Mesothelial cell of epicardium (in vitro differentiated cells): ENCODE measurements around the gene MGAT5B. TPM values are rescaled to one million over a fixed set of nuclear protein-coding genes. Genes with fewer than 3 reads are reported as not detected.

Experiments used
- DNase-seq, 2 experiments: peaks; one replicate each; pipeline ENCODE4 v3.0.0; 2021; ENCODE audit warnings: low spot score in 2 of 2; ENCODE audit not compliant: unreplicated experiment in 2 of 2
- H3K27ac Mint-ChIP-seq: 2 replicates; pipeline ENCODE4 v1.8.0; 2021; ENCODE audit warnings: mixed read lengths
- H3K27me3 Mint-ChIP-seq: 2 replicates; pipeline ENCODE4 v1.8.0; 2021; ENCODE audit warnings: low read depth, mixed read lengths
- H3K36me3 Mint-ChIP-seq: 2 replicates; pipeline ENCODE4 v1.8.0; 2021; ENCODE audit warnings: mixed read lengths
- H3K4me1 Mint-ChIP-seq: 2 replicates; pipeline ENCODE4 v1.8.0; 2021; ENCODE audit warnings: mixed read lengths
- H3K4me3 Mint-ChIP-seq: 2 replicates; pipeline ENCODE4 v1.8.0; 2021; ENCODE audit warnings: mild to moderate bottlenecking, moderate library complexity, mixed read lengths
- H3K9me3 Mint-ChIP-seq: 2 replicates; pipeline ENCODE4 v1.8.0; 2021; ENCODE audit warnings: mixed read lengths
- total RNA-seq: library from RNA; stranded (reverse); gene quantifications from 3 replicates; pipeline ENCODE4 v1.2.1, GENCODE V29; 2021
- TF ChIP-seq, protein P1 (sequence below): fragments of 200-600 bp; sonication (generic); IDR thresholded peaks from one replicate; pipeline ENCODE4 v1.5.0; 2021; ENCODE audit warnings: antibody characterized with exemption; ENCODE audit not compliant: unreplicated experiment

MGAT5B gene
- total RNA-seq, 1 donor from 2014 or later = 0.78 TPM

DNA sequence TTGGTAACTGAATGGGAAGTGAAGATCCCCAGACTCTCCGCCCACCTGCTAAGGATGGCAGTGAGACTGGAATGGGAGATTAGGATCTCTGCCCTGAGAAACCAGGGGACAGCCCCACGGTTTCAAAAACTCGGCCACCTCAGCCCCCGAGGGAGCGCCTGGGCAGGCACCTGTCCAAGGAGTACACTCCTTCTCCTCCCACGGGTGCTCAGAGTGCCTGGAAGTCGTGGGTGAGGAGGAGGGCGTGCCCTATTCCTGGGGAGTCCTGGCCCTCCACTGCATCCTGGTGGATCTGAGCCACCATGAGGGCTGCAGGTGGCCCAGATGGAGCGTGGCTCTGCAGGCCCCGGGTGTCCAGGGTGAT, 78.5 kb downstream of the MGAT5B start:
- Mint-ChIP-seq H3K36me3 (no peaks in the 10 kb centered on the region), H3K27me3 (peaks cover 2% of the 10 kb centered on the region), H3K9me3 (no peaks in the 10 kb centered on the region), H3K27ac (no peak overlapping the region), H3K4me3 (no peak overlapping the region), H3K4me1 (no peaks in the 10 kb centered on the region)
- DNase-seq = no peak
- TF ChIP-seq, protein P1, sequence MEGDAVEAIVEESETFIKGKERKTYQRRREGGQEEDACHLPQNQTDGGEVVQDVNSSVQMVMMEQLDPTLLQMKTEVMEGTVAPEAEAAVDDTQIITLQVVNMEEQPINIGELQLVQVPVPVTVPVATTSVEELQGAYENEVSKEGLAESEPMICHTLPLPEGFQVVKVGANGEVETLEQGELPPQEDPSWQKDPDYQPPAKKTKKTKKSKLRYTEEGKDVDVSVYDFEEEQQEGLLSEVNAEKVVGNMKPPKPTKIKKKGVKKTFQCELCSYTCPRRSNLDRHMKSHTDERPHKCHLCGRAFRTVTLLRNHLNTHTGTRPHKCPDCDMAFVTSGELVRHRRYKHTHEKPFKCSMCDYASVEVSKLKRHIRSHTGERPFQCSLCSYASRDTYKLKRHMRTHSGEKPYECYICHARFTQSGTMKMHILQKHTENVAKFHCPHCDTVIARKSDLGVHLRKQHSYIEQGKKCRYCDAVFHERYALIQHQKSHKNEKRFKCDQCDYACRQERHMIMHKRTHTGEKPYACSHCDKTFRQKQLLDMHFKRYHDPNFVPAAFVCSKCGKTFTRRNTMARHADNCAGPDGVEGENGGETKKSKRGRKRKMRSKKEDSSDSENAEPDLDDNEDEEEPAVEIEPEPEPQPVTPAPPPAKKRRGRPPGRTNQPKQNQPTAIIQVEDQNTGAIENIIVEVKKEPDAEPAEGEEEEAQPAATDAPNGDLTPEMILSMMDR = no peak

DNA sequence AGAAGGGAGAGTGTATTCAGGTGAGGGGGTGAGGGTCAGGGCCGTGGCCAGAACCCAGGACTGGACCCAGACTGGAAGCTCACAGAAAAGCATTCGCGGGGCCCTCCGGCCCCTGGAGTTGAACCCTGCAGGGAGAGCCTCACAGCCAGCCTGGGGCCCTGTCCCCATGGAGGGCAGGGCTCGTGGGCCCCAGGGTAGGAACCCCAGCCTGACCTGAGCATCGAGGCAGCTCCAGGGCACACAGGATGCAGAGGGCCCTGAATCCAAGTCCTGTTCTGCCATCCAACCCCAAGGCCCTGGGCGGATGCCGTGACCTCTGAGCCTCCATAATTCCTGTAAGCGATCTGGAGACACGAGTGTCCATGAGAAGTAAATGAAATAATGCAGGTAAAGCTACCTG, 79.1 kb downstream of the MGAT5B start:
- TF ChIP-seq, protein P1 = no peak
- Mint-ChIP-seq H3K9me3 (no peaks in the 10 kb centered on the region), H3K4me3 (no peak overlapping the region), H3K4me1 (no peaks in the 10 kb centered on the region), H3K36me3 (no peaks in the 10 kb centered on the region), H3K27ac (no peak overlapping the region), H3K27me3 (peaks cover 2% of the 10 kb centered on the region)
- DNase-seq = no peak

DNA sequence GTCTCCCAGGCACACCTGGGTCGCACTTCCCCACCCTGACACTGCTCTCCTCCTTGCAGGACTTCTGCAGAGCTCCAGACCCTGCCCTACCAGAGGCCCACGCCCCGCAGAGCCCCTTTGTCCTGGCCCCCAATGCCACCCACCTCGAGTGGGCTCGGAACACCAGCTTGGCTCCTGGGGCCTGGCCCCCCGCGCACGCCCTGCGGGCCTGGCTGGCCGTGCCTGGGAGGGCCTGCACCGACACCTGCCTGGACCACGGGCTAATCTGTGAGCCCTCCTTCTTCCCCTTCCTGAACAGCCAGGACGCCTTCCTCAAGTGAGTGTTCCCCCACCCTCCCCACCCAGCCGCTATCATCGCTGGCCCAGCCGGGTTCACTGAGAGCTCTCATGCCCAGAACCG, 79.6 kb downstream of the MGAT5B start:
- no peak for DNase-seq
- H3K27me3 Mint-ChIP-seq = peaks cover 2% of the 10 kb centered on the region
- H3K4me1 Mint-ChIP-seq = no peaks in the 10 kb centered on the region
- H3K27ac Mint-ChIP-seq = no peak overlapping the region
- H3K4me3 Mint-ChIP-seq = no peak overlapping the region
- TF ChIP-seq, protein P1 = no peak
- H3K36me3 Mint-ChIP-seq = no peaks in the 10 kb centered on the region
- H3K9me3 Mint-ChIP-seq = no peaks in the 10 kb centered on the region

DNA sequence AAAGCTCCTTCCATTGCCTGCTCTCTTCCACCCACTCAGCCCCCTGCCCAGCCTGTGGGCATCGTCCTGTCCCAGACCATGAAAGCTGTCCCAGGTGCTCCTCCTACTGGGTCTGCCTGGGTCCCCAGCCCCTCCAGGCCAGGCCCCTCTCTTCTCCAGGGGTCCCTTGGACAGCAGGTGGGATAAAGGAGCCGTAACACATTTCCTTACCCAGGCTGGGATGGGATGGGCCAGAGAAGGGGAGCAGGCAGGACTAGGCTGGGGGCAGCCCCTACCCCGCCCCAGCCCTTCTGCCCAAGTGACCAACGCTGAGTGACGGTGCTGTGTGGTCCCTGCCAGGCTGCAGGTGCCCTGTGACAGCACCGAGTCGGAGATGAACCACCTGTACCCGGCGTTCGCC, 80.1 kb downstream of the MGAT5B start:
- peaks cover 2% of the 10 kb centered on the region for H3K27me3 Mint-ChIP-seq
- no peaks in the 10 kb centered on the region for H3K9me3 Mint-ChIP-seq
- no peaks in the 10 kb centered on the region for H3K36me3 Mint-ChIP-seq
- no peak overlapping the region for H3K4me3 Mint-ChIP-seq
- no peaks in the 10 kb centered on the region for H3K4me1 Mint-ChIP-seq
- no peak for DNase-seq
- H3K27ac Mint-ChIP-seq = no peak overlapping the region
- TF ChIP-seq, protein P1 = no peak

DNA sequence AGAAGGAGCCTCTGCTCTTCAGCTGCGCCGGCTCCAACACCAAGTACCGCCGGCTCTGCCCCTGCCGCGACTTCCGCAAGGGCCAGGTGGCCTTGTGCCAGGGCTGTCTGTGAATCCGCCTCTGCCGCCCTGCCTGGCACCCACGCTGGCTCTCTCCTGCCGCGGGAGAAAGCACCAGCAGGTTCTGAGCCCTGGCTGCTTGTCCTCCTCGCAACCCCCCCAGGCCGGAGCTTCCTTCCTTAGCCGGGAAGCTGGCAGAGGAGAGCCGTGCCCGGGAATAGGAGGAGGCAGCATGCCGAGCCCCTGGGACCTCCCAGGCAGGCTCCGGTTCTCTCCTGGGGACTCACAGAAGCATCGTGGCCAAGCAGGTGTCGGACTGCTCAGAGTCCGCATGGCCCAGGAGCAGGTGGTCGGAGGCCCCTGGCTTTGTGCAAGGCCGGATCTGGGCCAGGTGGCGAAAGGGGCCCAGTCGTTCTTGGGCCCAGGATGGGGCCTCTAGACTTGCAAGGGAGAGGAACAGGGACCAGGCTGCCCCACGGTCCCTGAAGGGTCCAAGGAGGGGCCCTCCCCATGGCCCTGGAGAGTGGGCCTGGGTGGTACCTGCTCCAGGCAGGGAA, 80.6 kb downstream of the MGAT5B start:
- no peaks in the 10 kb centered on the region for H3K9me3 Mint-ChIP-seq
- no peaks in the 10 kb centered on the region for H3K4me1 Mint-ChIP-seq
- TF ChIP-seq, protein P1 = no peak
- DNase-seq = no peak
- H3K4me3 Mint-ChIP-seq = no peak overlapping the region
- H3K36me3 Mint-ChIP-seq = no peaks in the 10 kb centered on the region
- H3K27me3 Mint-ChIP-seq = peaks cover 2% of the 10 kb centered on the region
- H3K27ac Mint-ChIP-seq = no peak overlapping the region
